HG03060 (cell line): ENCODE data around the gene ANXA11.

ENCODE experiments used
- ATAC-seq: cut with Tn5 transposase; IDR thresholded peaks from one replicate; pipeline ENCODE4 v1.9.1; 2021; ENCODE audit warnings: low read depth, moderate number of reproducible peaks; ENCODE audit not compliant: unreplicated experiment

ANXA11 gene

DNA sequence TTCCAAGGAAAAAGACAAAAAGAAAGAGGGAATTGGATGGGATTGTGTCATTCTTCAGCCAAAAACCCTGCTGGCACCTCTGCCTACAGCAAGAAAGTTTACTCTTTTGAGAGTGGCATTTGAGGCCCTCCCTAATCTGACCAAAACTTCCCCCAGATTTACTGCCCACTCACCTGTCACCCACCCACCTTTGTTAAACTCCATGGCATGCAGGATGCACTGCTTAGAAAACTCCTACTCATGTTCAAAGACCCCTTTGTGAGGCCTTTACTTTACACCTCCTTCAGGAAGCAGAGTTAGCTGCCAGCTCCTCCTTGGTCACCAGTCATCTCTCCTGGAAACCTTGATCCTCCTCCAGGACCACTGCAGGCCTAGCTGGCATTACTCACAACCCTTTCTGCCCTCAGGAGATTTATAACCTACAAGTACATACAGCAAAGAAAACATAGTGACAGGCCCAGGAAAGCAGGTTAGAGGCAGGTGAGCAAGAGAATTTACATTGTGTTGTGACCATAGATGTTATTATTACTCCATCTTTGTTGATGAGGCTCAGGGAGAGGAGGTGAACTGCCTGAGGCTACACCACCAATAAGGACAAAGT is 83.1 kb downstream of the ANXA11 start:
- no peak for ATAC-seq

DNA sequence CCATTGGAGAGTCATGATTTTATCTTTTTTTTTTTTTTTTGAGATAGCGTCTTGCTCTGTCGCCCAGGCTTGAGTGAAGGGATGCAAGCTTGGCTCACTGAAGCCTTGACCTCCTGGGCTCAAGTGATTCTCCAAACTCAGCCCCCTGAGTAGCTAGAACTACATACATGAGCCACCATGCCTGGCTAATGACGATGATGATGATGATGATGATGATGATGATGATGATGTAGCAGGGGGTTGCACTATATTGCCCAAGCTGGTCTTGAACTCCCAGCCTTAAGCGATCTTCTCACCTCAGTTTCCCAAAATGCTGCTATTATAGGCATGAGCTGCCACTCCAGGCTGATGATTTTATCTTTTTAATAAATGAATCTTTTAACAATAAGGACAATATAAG is 86.7 kb downstream of the ANXA11 start:
- no peak for ATAC-seq

DNA sequence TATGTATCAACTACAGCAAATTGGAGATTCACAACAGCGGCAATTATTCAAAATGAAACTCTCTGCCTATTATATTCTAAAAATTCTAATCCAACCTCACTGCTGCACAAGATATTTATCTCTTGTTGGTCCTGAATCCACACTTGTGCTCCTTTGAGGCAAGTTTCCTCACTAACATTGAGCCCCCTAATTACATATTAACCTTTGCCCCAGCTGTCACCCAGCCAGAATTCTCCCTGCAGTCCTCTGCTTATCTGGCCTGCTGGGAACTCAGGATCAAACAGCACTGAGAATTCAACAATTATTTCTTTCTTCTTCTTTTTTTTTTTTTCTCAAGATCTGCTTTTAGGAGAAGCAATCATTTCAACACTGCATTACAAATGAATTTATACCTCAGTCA is 94.4 kb downstream of the ANXA11 start:
- ATAC-seq, result no peak

DNA sequence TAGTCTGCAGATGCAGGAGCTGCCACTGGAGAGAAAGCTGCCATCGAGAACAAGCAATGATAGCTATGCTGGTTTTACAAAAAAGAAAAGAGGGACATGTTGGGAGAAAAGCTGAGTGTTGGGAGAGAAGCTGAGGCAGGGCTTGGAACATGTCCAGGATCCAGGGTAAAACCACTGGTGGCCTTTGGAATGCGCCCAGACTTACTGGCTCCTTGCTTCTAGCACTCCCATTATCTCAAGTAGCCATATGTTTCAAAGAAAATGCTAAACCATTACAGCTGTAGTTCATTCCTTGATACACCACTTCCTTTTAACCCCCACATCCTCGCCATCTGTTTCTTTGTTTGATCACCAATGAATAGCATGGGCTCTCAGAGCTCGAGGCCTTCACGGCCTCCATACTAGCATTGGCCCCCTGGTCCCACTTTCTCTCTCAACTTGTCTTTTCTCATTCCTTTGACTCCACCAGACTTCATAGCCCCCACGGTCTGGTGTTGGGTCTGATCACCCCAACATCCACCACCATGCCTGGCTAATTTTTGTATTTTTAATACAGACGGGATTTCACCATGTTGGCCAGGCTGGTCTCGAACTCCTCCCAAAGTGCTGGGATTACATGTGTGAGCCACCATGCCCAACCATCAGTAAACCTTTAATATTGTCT is 96.6 kb downstream of the ANXA11 start:
- ATAC-seq, result no peak

DNA sequence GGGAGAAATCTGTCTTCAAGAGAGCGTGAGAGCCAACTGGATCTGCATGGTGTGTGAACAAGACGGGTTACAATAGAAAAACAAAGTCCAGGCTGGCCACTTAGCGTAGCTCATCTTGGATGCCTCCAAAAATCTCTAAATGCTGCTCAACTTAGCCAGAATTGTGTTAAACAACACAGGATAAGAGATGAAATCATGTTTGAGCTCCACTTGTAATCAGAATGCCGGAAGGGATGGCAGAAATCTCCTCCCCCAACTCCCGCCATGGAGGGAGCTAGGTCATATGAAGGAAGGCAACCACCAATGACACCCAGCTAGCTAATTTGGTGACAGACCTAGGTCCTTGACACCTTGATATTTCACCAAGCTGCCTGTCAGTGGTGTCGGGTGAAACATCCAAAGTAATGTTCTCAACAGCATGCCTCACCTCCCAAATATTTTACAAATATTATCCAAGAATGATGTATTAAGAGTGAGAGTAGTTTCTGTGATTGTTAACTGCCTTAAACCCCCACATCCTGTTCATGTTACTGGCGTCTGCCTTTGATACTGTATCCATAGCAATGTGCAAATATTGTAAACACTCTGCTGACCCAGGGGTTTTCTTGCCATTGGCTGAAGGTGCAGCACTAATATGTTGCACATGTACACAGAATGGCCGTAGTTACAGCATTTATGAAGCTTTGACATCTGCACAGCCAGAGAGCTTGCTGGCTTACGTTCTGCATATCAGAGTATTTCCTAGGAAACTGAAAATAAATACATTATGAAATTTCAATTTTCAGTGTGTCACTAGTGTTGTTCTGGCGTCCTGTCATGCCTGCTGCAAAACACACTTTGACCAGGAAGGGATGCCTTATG is 101.0 kb downstream of the ANXA11 start:
- ATAC-seq, result no peak
